Keratinocyte (primary cell): Measurements from ENCODE around the gene CIRBP.

Experiments used
- CTCF ChIP-seq, 3 experiments: IDR thresholded peaks in 1 of 3; conservative IDR thresholded peaks in 1 of 3; optimal IDR thresholded peaks in 1 of 3; 2 replicates in 2 of 3; 3 replicates in 1 of 3; pipeline versions ENCODE3 to v1.5.1; 2011; ENCODE audit warnings: low read length in 3 of 3, mild to moderate bottlenecking in 3 of 3, moderate library complexity in 2 of 3, control low read depth in 1 of 3, inconsistent platforms in 1 of 3; ENCODE audit not compliant: insufficient read depth in 2 of 3; ENCODE audit errors: extremely low read depth in 1 of 3
- EZH2 ChIP-seq: IDR thresholded peaks from one replicate; pipeline ENCODE4 v1.6.1; 2012; ENCODE audit warnings: inconsistent platforms, mild to moderate bottlenecking, low read length, moderate library complexity

GRCh38 chr19:1257475-1258162, 11.5 kb upstream of the CIRBP start:
- no peak for TF ChIP-seq CTCF (optimal IDR thresholded peaks at IDR 0.05 in 1 of 3, IDR thresholded peaks at IDR 0.05 in 1 of 3, conservative IDR thresholded peaks at IDR 0.05 in 1 of 3; ENCODE audit: extremely low read depth in 1 of 3, insufficient read depth in 2 of 3, low read length in 3 of 3)
- no peak for TF ChIP-seq EZH2
